HepG2 (cell line): ENCODE results near the gene NELFCD. TPM values are rescaled to one million over a fixed set of nuclear protein-coding genes. Genes with fewer than 3 reads are reported as not detected.
A peak's percentile ranks its signal among the peaks of the same experiment; 100 is the strongest.

ENCODE experiments used
- BRCA1 ChIP-seq: sonication (generic); formaldehyde crosslinking; IDR thresholded peaks from 2 replicates; pipeline ENCODE4 v1.4.0; 2020; ENCODE audit warnings: missing genetic modification reagents
- DDIT3 ChIP-seq: sonication (generic); formaldehyde crosslinking; IDR thresholded peaks from 2 replicates; pipeline ENCODE4 v1.4.0; 2020; ENCODE audit warnings: mild to moderate bottlenecking, missing genetic modification reagents
- LRRFIP1 ChIP-seq: sonication (generic); formaldehyde crosslinking; conservative IDR thresholded peaks from 2 replicates; pipeline ENCODE4 v1.4.0; 2020; ENCODE audit warnings: missing genetic modification reagents
- ZNF274 ChIP-seq: sonication (generic); formaldehyde crosslinking; IDR thresholded peaks from 2 replicates; pipeline ENCODE4 v1.5.1; 2020; ENCODE audit warnings: mild to moderate bottlenecking, missing genetic modification reagents
- ZNF672 ChIP-seq: sonication (generic); formaldehyde crosslinking; IDR thresholded peaks from 2 replicates; pipeline ENCODE4 v1.8.1; 2022; ENCODE audit warnings: missing genetic modification reagents
- ZNF7 ChIP-seq: IDR thresholded peaks from 2 replicates; pipeline ENCODE4 v1.6.1; 2016; ENCODE audit warnings: missing biosample characterization, missing genetic modification reagents
- polyA plus RNA-seq, 8 experiments: library from polyadenylated mRNA; depleted of rRNA in 3 of 8; stranded (reverse) in 7 of 8; unstranded in 1 of 8; fragments of >200 nt; fragmentation: Illumina TruSeq in 4 of 8; extraction: Trizol in 4 of 8; gene quantifications; 2 replicates each; pipeline versions ENCODE4 v1.2.1 to v1.2.3, GENCODE V29; 2011 to 2016; ENCODE audit warnings: low read depth in 4 of 8, missing spikeins in 1 of 8, mixed read lengths in 1 of 8; ENCODE audit not compliant: insufficient read depth in 1 of 8
- total RNA-seq, 5 experiments: library from RNA; depleted of rRNA; stranded (reverse); fragments of >200 nt; fragmentation: Illumina TruSeq; extraction: Trizol; gene quantifications; 2 replicates each; pipeline ENCODE4 v1.2.3, GENCODE V29; 2016; ENCODE audit warnings: low read depth in 1 of 5
- TF ChIP-seq, protein P1 (sequence below): sonication (generic); formaldehyde crosslinking; IDR thresholded peaks from 2 replicates; pipeline ENCODE4 v1.5.0; 2020; ENCODE audit warnings: mild to moderate bottlenecking, missing genetic modification reagents, borderline replicate concordance
- TF ChIP-seq, protein P2 (sequence below): sonication (generic); formaldehyde crosslinking; IDR thresholded peaks from 2 replicates; pipeline ENCODE4 v1.4.0; 2020; ENCODE audit warnings: mild to moderate bottlenecking, missing genetic modification reagents, borderline replicate concordance
- TF ChIP-seq, protein P3 (sequence below): sonication (generic); formaldehyde crosslinking; IDR thresholded peaks from one replicate; pipeline ENCODE4 v1.5.1; 2020; ENCODE audit warnings: mild to moderate bottlenecking, missing genetic modification reagents; ENCODE audit errors: not compliant biosample characterization

NELFCD gene
- total and polyA plus RNA-seq, 2 of the 13 experiments (the other 11 are each of a cell fraction or from before 2014, with no cell fraction given): 159 to 203 TPM

- TF ChIP-seq, protein P1, sequence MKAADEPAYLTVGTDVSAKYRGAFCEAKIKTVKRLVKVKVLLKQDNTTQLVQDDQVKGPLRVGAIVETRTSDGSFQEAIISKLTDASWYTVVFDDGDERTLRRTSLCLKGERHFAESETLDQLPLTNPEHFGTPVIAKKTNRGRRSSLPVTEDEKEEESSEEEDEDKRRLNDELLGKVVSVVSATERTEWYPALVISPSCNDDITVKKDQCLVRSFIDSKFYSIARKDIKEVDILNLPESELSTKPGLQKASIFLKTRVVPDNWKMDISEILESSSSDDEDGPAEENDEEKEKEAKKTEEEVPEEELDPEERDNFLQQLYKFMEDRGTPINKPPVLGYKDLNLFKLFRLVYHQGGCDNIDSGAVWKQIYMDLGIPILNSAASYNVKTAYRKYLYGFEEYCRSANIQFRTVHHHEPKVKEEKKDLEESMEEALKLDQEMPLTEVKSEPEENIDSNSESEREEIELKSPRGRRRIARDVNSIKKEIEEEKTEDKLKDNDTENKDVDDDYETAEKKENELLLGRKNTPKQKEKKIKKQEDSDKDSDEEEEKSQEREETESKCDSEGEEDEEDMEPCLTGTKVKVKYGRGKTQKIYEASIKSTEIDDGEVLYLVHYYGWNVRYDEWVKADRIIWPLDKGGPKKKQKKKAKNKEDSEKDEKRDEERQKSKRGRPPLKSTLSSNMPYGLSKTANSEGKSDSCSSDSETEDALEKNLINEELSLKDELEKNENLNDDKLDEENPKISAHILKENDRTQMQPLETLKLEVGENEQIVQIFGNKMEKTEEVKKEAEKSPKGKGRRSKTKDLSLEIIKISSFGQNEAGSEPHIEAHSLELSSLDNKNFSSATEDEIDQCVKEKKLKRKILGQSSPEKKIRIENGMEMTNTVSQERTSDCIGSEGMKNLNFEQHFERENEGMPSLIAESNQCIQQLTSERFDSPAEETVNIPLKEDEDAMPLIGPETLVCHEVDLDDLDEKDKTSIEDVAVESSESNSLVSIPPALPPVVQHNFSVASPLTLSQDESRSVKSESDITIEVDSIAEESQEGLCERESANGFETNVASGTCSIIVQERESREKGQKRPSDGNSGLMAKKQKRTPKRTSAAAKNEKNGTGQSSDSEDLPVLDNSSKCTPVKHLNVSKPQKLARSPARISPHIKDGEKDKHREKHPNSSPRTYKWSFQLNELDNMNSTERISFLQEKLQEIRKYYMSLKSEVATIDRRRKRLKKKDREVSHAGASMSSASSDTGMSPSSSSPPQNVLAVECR (CRISPR knock-in tag): no peak; the same call in 1 of the 2 replicates
- TF ChIP-seq ZNF7 (CRISPR knock-in tag) (no peak), LRRFIP1 (CRISPR knock-in tag) (no peak), ZNF672 (CRISPR knock-in tag) (no peak), ZNF274 (CRISPR knock-in tag) (peak; percentile 55; the same call in 1 of the 2 replicates), DDIT3 (CRISPR knock-in tag) (no peak), BRCA1 (CRISPR knock-in tag) (no peak)
- TF ChIP-seq, protein P2, sequence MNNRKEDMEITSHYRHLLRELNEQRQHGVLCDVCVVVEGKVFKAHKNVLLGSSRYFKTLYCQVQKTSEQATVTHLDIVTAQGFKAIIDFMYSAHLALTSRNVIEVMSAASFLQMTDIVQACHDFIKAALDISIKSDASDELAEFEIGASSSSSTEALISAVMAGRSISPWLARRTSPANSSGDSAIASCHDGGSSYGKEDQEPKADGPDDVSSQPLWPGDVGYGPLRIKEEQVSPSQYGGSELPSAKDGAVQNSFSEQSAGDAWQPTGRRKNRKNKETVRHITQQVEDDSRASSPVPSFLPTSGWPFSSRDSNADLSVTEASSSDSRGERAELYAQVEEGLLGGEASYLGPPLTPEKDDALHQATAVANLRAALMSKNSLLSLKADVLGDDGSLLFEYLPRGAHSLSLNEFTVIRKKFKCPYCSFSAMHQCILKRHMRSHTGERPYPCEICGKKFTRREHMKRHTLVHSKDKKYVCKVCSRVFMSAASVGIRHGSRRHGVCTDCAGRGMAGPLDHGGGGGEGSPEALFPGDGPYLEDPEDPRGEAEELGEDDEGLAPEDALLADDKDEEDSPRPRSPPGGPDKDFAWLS: no peak
- TF ChIP-seq, protein P3, sequence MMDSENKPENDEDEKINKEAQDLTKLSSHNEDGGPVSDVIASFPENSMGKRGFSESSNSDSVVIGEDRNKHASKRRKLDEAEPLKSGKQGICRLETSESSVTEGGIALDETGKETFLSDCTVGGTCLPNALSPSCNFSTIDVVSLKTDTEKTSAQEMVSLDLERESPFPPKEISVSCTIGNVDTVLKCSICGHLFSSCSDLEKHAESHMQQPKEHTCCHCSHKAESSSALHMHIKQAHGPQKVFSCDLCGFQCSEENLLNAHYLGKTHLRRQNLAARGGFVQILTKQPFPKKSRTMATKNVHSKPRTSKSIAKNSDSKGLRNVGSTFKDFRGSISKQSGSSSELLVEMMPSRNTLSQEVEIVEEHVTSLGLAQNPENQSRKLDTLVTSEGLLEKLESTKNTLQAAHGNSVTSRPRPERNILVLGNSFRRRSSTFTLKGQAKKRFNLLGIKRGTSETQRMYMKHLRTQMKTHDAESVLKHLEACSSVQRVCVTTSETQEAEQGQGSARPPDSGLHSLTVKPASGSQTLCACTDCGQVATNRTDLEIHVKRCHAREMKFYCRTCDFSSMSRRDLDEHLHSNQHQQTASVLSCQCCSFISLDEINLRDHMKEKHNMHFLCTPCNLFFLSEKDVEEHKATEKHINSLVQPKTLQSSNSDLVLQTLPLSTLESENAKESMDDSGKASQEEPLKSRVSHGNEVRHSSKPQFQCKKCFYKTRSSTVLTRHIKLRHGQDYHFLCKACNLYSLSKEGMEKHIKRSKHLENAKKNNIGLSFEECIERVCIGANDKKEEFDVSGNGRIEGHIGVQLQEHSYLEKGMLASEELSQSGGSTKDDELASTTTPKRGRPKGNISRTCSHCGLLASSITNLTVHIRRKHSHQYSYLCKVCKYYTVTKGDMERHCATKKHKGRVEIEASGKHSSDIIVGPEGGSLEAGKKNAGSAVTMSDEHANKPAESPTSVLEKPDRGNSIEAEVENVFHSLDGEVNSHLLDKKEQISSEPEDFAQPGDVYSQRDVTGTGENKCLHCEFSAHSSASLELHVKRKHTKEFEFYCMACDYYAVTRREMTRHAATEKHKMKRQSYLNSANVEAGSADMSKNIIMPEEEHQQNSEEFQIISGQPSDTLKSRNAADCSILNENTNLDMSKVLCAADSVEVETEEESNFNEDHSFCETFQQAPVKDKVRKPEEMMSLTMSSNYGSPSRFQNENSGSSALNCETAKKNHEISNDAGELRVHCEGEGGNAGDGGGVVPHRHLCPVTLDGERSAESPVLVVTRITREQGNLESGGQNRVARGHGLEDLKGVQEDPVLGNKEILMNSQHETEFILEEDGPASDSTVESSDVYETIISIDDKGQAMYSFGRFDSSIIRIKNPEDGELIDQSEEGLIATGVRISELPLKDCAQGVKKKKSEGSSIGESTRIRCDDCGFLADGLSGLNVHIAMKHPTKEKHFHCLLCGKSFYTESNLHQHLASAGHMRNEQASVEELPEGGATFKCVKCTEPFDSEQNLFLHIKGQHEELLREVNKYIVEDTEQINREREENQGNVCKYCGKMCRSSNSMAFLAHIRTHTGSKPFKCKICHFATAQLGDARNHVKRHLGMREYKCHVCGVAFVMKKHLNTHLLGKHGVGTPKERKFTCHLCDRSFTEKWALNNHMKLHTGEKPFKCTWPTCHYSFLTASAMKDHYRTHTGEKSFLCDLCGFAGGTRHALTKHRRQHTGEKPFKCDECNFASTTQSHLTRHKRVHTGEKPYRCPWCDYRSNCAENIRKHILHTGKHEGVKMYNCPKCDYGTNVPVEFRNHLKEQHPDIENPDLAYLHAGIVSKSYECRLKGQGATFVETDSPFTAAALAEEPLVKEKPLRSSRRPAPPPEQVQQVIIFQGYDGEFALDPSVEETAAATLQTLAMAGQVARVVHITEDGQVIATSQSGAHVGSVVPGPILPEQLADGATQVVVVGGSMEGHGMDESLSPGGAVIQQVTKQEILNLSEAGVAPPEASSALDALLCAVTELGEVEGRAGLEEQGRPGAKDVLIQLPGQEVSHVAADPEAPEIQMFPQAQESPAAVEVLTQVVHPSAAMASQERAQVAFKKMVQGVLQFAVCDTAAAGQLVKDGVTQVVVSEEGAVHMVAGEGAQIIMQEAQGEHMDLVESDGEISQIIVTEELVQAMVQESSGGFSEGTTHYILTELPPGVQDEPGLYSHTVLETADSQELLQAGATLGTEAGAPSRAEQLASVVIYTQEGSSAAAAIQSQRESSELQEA (CRISPR knock-in tag): no peak
Observed at GRCh38 chr20:58995461-58996225, 14.6 kb downstream of the NELFCD start (continued).
